Measurements from ENCODE around the gene SLC16A7. TPM values are rescaled to one million over a fixed set of nuclear protein-coding genes. Genes with fewer than 3 reads are reported as not detected.

SLC16A7 gene
- total and polyA plus RNA-seq, 9 of the 15 experiments (the other 6 are each of a cell fraction or from before 2014, with no cell fraction given), result 0.18 TPM; not detected in 8

DNA sequence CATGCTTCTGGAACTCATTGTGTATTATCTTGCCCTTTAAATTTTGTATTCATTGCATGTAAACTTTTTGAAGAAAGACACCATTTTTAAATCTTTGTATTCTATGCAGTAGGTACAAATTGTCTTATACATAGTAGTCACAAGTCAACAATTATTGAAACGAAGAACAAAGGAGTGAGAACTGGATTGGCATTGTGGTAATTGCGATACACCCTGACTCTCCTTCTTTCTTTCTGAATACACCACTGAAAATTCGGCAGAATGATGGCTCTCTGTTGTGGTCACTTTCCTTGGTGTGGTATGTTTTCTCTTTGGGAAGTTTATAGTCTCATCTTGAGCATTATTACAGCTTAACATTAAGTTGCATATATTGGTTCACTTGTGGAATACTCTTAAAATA lies 34.1 kb downstream of the SLC16A7 start:
- Histone ChIP-seq H4K20me1 (replicated peaks; ENCODE audit: control insufficient read depth, insufficient read depth, low read length) (no peaks in the 10 kb centered on the region), H3K4me3 (no peak overlapping the region), H3K9ac (ENCODE audit: insufficient read depth in 1 of 2, low read depth in 2 of 2, low read length in 2 of 2) (no peak overlapping the region), H3K9me1 (ENCODE audit: control insufficient read depth, insufficient read depth, low read length) (no peaks in the 10 kb centered on the region), H3K4me1 (replicated peaks in 1 of 2; ENCODE audit: control insufficient read depth in 2 of 2, insufficient read depth in 2 of 2, low read length in 2 of 2) (no peaks in the 10 kb centered on the region), H2AFZ (ENCODE audit: low read depth, low read length) (no peak overlapping the region), H3K4me2 (ENCODE audit: insufficient read depth, low read length) (no peak overlapping the region), H3K27ac (ENCODE audit: extremely low read depth, low read depth, low read length) (no peak overlapping the region), H3K9me3 (replicated peaks; ENCODE audit: control insufficient read depth, insufficient read depth, low read depth, low read length) (no peaks in the 10 kb centered on the region; the same call in 1 of the 2 replicates), H3K79me2 (ENCODE audit: control insufficient read depth, insufficient read depth, low read length) (no peaks in the 10 kb centered on the region), H3K36me3 (ENCODE audit: control insufficient read depth, insufficient read depth, low read length) (no peaks in the 10 kb centered on the region), H3K27me3 (ENCODE audit: control insufficient read depth in 2 of 2, insufficient read depth in 2 of 2, low read length in 2 of 2) (no peaks in the 10 kb centered on the region)
- WGBS (ENCODE audit: insufficient coverage, low coverage, missing lambda C conversion rate), result 3% methylated on average over 3 of the region's 3 CpGs
- FAIRE-seq (no peak), ATAC-seq (no peak), DNase-seq (ENCODE audit: extremely low read depth in 1 of 4, low spot score in 3 of 4) (no peak)
- no TSS peak for BruUV-seq (replicated peaks)
- intact Hi-C loops (cut with micrococcal nuclease) (no loop called here), in situ Hi-C loops (cut with MboI) (no loop called here)
- TF ChIP-seq ZFPM2 (CRISPR knock-in tag; IDR thresholded peaks at IDR 0.05), result no peak
- no peak for TF ChIP-seq ZNF239 (CRISPR knock-in tag; IDR thresholded peaks at IDR 0.05)
- TF ChIP-seq L3MBTL2 (IDR thresholded peaks at IDR 0.05), result no peak
- TF ChIP-seq BHLHE40 (IDR thresholded peaks at IDR 0.05; ENCODE audit: low read length), result no peak
- TF ChIP-seq PHF8 (IDR thresholded peaks at IDR 0.05; ENCODE audit: borderline replicate concordance, low read length), result no peak
- no peak for TF ChIP-seq ZKSCAN1 (IDR thresholded peaks at IDR 0.05; ENCODE audit: low read depth, low read length)
- no peak for TF ChIP-seq GTF2F1 (IDR thresholded peaks at IDR 0.05; ENCODE audit: low read depth, low read length)
- no peak for TF ChIP-seq NCOA6 (IDR thresholded peaks at IDR 0.05)
- TF ChIP-seq KLF1 (tag; IDR thresholded peaks at IDR 0.05), result no peak
- TF ChIP-seq ZNF668 (CRISPR knock-in tag; IDR thresholded peaks at IDR 0.05), result no peak
- TF ChIP-seq NRF1 (conservative IDR thresholded peaks at IDR 0.05 in 1 of 2, IDR thresholded peaks at IDR 0.05 in 1 of 2), result no peak
- no peak for TF ChIP-seq LARP7 (IDR thresholded peaks at IDR 0.05)
- ChIA-PET CTCF (ENCODE audit: low intra/inter-chr PET ratio) (no interaction called here), POLR2A (no interaction called here)
